Measurements from ENCODE around the gene SIGLEC5. TPM values are rescaled to one million over a fixed set of nuclear protein-coding genes. Genes with fewer than 3 reads are reported as not detected.

SIGLEC5 gene
- total and polyA plus RNA-seq, 2 of the 8 experiments (the other 6 are each of a cell fraction or from before 2014, with no cell fraction given): not detected

DNA sequence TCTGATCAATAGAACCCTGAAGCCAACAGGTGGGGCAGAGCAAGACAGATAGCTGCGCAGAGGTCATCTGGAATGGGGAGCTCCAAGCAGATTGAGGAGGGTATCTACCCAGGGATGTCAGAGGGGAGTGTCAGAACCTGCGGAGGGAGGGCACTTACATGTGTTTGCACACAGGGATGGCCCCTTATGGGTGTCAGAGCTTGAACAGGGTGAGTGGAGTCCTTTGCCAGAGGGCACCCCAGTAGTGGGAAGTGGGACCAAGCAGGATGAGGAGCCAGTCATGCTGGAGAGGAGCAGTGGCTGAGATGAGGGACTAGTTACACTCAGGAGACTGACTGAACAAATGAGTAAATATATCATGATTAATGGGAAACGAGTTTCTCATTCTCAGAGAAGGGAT is 33.4 kb upstream of the SIGLEC5 start:
- H3K23ac ChIP-seq (ENCODE audit: insufficient read length): no peak overlapping the region
- no peak overlapping the region for H3K18ac ChIP-seq (ENCODE audit: extremely low read depth, low read length)
- H3K14ac ChIP-seq (ENCODE audit: insufficient read length): no peak overlapping the region
- CTCF ChIA-PET (ENCODE audit: partially characterized antibody): interaction anchor here (0.6 kb wide), 2 partner anchors 68 to 77 kb away, joined by 3 read pairs; no protein-coding TSS in a partner anchor
- H3K4me2 ChIP-seq (ENCODE audit: insufficient read depth in 1 of 2, low read depth in 2 of 2, low read length in 2 of 2): no peak overlapping the region
- DNase-seq (ENCODE audit: low read depth in 1 of 2, low spot score in 2 of 2) (no peak), FAIRE-seq (no peak)
- no peak overlapping the region for H4K91ac ChIP-seq (replicated peaks; ENCODE audit: insufficient read length, low read length)
- POLR2A ChIA-PET (ENCODE audit: partially characterized antibody): no interaction called here
- H3K23me2 ChIP-seq (ENCODE audit: low read depth, low read length): no peaks in the 10 kb centered on the region; the same call in 1 of the 2 replicates
- no peak overlapping the region for H4K5ac ChIP-seq (ENCODE audit: insufficient read length, low read depth, low read length)
- H2BK12ac ChIP-seq (ENCODE audit: low read depth, low read length): no peak overlapping the region
- H3K36me3 ChIP-seq (ENCODE audit: control insufficient read depth in 2 of 4, insufficient read depth in 4 of 4, low read length in 3 of 4): no peaks in the 10 kb centered on the region
- 56% methylated on average over 3 of the region's 3 CpGs; no CpG with 5 or more reads in 1 of the 2 experiments for WGBS, 2 experiments (ENCODE audit: extremely low coverage in 1 of 2, insufficient coverage in 1 of 2, insufficient read length in 1 of 2, insufficient replicate concordance in 2 of 2, low coverage in 1 of 2, low lambda C conversion rate in 2 of 2, missing lambda C conversion rate in 1 of 2)
- no peak overlapping the region for H3K27ac ChIP-seq (ENCODE audit: low read depth, low read length)
- no peak overlapping the region for H2BK5ac ChIP-seq (ENCODE audit: low read depth, low read length)
- H2AK5ac ChIP-seq (ENCODE audit: low read depth, low read length): no peak overlapping the region
- H2BK20ac ChIP-seq (ENCODE audit: low read length): no peak overlapping the region
- no peaks in the 10 kb centered on the region for H4K20me1 ChIP-seq (replicated peaks in 1 of 2; ENCODE audit: control insufficient read depth in 1 of 2, insufficient read depth in 2 of 2, low read length in 2 of 2)
- H3K4ac ChIP-seq (replicated peaks; ENCODE audit: insufficient read length, low read depth, low read length): no peak overlapping the region
- H4K8ac ChIP-seq (ENCODE audit: extremely low read depth, insufficient read depth, low read length): no peak overlapping the region
- H3K79me1 ChIP-seq (ENCODE audit: low read depth, low read length): no peaks in the 10 kb centered on the region
- H3K4me3 ChIP-seq (ENCODE audit: extremely low read depth in 1 of 4, insufficient read depth in 2 of 4, low read depth in 3 of 4, low read length in 4 of 4): no peak overlapping the region
- H3K56ac ChIP-seq (replicated peaks; ENCODE audit: insufficient read length, low read depth, low read length): no peak overlapping the region
- H3K27me3 ChIP-seq (replicated peaks in 1 of 4; ENCODE audit: control insufficient read depth in 3 of 4, extremely low read depth in 1 of 4, insufficient read depth in 3 of 4, low read length in 3 of 4): peaks cover 0 to 2% (median 0%) of the 10 kb centered on the region in 4 experiments; a peak in 1 of 7 replicates
- TF ChIP-seq SUZ12 (IDR thresholded peaks at IDR 0.05; ENCODE audit: low read length) (no peak), BRCA1 (IDR thresholded peaks at IDR 0.05; ENCODE audit: low read depth, low read length) (no peak), TCF12 (IDR thresholded peaks at IDR 0.05; ENCODE audit: low read depth, low read length) (no peak), JUND (IDR thresholded peaks at IDR 0.05; ENCODE audit: low read length) (no peak), RFX5 (IDR thresholded peaks at IDR 0.05; ENCODE audit: borderline replicate concordance, low read depth, low read length) (no peak), SP1 (IDR thresholded peaks at IDR 0.05; ENCODE audit: low read depth, low read length) (no peak)
- TF ChIP-seq, protein P1, sequence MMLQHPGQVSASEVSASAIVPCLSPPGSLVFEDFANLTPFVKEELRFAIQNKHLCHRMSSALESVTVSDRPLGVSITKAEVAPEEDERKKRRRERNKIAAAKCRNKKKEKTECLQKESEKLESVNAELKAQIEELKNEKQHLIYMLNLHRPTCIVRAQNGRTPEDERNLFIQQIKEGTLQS (IDR thresholded peaks at IDR 0.05; ENCODE audit: insufficient read depth, low read depth, low read length): no peak
- no peaks in the 10 kb centered on the region for H3K79me2 ChIP-seq (ENCODE audit: control insufficient read depth in 1 of 2, insufficient read depth in 2 of 2, low read length in 2 of 2)
- H3K9me3 ChIP-seq (ENCODE audit: insufficient read depth in 2 of 2, low read depth in 1 of 2, low read length in 1 of 2): 0 out of 4 replicates have a peak, but pooled peaks cover 3 to 5% of the 10 kb centered on the region in 2 experiments
- no peaks in the 10 kb centered on the region for H3K4me1 ChIP-seq (replicated peaks in 1 of 4; ENCODE audit: control insufficient read depth in 3 of 4, insufficient read depth in 4 of 4, low read length in 3 of 4)
- no peak overlapping the region for H3K9ac ChIP-seq (replicated peaks in 1 of 4; ENCODE audit: extremely low read depth in 1 of 4, low read depth in 3 of 4, low read length in 3 of 4)
- H2BK15ac ChIP-seq (ENCODE audit: low read length): no peak overlapping the region
- no peak overlapping the region for H2BK120ac ChIP-seq (replicated peaks; ENCODE audit: low read depth, low read length)
- H2AFZ ChIP-seq (ENCODE audit: low read length): no peak overlapping the region
